Measurements from ENCODE around the gene TEKT5. TPM values are rescaled to one million over a fixed set of nuclear protein-coding genes. Genes with fewer than 3 reads are reported as not detected.
A peak's percentile ranks its signal among the peaks of the same experiment; 100 is the strongest.

TEKT5 gene
- total and polyA plus RNA-seq, 9 of the 15 experiments (the other 6 are each of a cell fraction or from before 2014, with no cell fraction given), result 0.10 to 0.19 TPM; not detected in 7

GRCh38 chr16:10743610-10744369 lies 49.1 kb upstream of the TEKT5 start, which contains the start of gene NUBP1:
Gene NUBP1 (plus strand): TSS chr16:10743842. CDS start chr16:10743864, 22 bp downstream.
- WGBS (ENCODE audit: insufficient coverage, low coverage, missing lambda C conversion rate), result under 1% methylated on average over 40 of the region's 57 CpGs
- Histone ChIP-seq H3K79me2 (ENCODE audit: control insufficient read depth, insufficient read depth, low read length) (peaks cover 9% of the 10 kb centered on the region; the same call in 2 of the 3 replicates), H3K36me3 (ENCODE audit: control insufficient read depth, insufficient read depth, low read length) (peaks cover 33% of the 10 kb centered on the region; the same call in 2 of the 3 replicates), H2AFZ (ENCODE audit: low read depth, low read length) (peak within 1 kb of the TSS; percentile 98), H3K9me1 (ENCODE audit: control insufficient read depth, insufficient read depth, low read length) (no peaks in the 10 kb centered on the region), H3K4me3 (peak within 1 kb of the TSS; percentile 66), H3K27me3 (ENCODE audit: control insufficient read depth in 2 of 2, insufficient read depth in 2 of 2, low read length in 2 of 2) (no peaks in the 10 kb centered on the region), H3K9me3 (replicated peaks; ENCODE audit: control insufficient read depth, insufficient read depth, low read depth, low read length) (no peaks in the 10 kb centered on the region), H3K4me2 (ENCODE audit: insufficient read depth, low read length) (peak within 1 kb of the TSS; percentile 97), H4K20me1 (replicated peaks; ENCODE audit: control insufficient read depth, insufficient read depth, low read length) (no peaks in the 10 kb centered on the region), H3K9ac (ENCODE audit: insufficient read depth in 1 of 2, low read depth in 2 of 2, low read length in 2 of 2) (peak within 1 kb of the TSS; percentile 95 to 97), H3K27ac (ENCODE audit: extremely low read depth, low read depth, low read length) (peak within 1 kb of the TSS; percentile 99), H3K4me1 (replicated peaks in 1 of 2; ENCODE audit: control insufficient read depth in 2 of 2, insufficient read depth in 2 of 2, low read length in 2 of 2) (peaks cover 24 to 26% of the 10 kb centered on the region in 2 experiments)
- POLR2A ChIA-PET, result interaction anchor here (0.5 to 1.9 kb wide), 12 partner anchors 9 to 1884 kb away, joined by 3 to 21 read pairs (median 3); no protein-coding TSS in a partner anchor
- FAIRE-seq (peak; percentile 94), ATAC-seq (peak; percentile 96), DNase-seq (ENCODE audit: extremely low read depth in 1 of 4, low spot score in 3 of 4) (peak; percentile 96 to 98 (median 97))
- CTCF ChIA-PET (ENCODE audit: low intra/inter-chr PET ratio), result no interaction called here
- TSS peak; percentile 84 for BruUV-seq (replicated peaks)
- intact Hi-C loops (cut with micrococcal nuclease), result no loop called here
- in situ Hi-C loops (cut with MboI), result loop anchor here (5.0 kb wide), 1 partner anchor 491 kb away; no protein-coding TSS in a partner anchor
- TF ChIP-seq ADNP (tag; IDR thresholded peaks at IDR 0.05) (no peak), ZFPM2 (CRISPR knock-in tag; IDR thresholded peaks at IDR 0.05) (no peak), NFIX (CRISPR knock-in tag; IDR thresholded peaks at IDR 0.05; ENCODE audit: low read depth) (no peak), E2F8 (IDR thresholded peaks at IDR 0.05; ENCODE audit: low read depth, partially characterized antibody) (peak; percentile 93), CTBP1 (IDR thresholded peaks at IDR 0.05; ENCODE audit: borderline replicate concordance) (peak; percentile 70; the same call in 1 of the 2 replicates), GTF2A2 (tag; IDR thresholded peaks at IDR 0.05) (no peak), HDAC3 (IDR thresholded peaks at IDR 0.05; ENCODE audit: borderline replicate concordance, partially characterized antibody) (no peak), CEBPB (tag; IDR thresholded peaks at IDR 0.05) (no peak), SMC3 (conservative IDR thresholded peaks at IDR 0.05; ENCODE audit: insufficient read depth, low read depth, low read length) (no peak), RBM14 (IDR thresholded peaks at IDR 0.05; ENCODE audit: borderline replicate concordance, insufficient read depth, low read depth, low read length) (no peak)
